Measurements from ENCODE around the gene GATA1. TPM values are rescaled to one million over a fixed set of nuclear protein-coding genes. Genes with fewer than 3 reads are reported as not detected.
"Not testable (repeated sequence)": the region's sequence is repeated elsewhere in the genome, so short reads cannot be mapped to it uniquely, and the experiment has no call there.

The GATA1 gene
- total RNA-seq, 1 donor from 2014 or later: not detected

- DNase-seq (ENCODE audit: low read depth in 2 of 2): no peak
Observed at GRCh38 chrX:48814722-48815121, 28.3 kb downstream of the GATA1 start.

- no peak for DNase-seq (ENCODE audit: low read depth in 2 of 2)
Observed at GRCh38 chrX:48815266-48815665, 28.9 kb downstream of the GATA1 start.

GRCh38 chrX:48816014-48816810 lies 29.8 kb downstream of the GATA1 start:
- DNase-seq (ENCODE audit: low read depth in 2 of 2): no peak

- DNase-seq (ENCODE audit: low read depth in 2 of 2): no peak
Observed at GRCh38 chrX:48818098-48818497, 31.7 kb downstream of the GATA1 start.

- DNase-seq (ENCODE audit: low read depth in 2 of 2): no peak
Observed at GRCh38 chrX:48818866-48819265, 32.5 kb downstream of the GATA1 start.

GRCh38 chrX:48819394-48819793 lies 33.0 kb downstream of the GATA1 start:
- DNase-seq (ENCODE audit: low read depth in 2 of 2): not testable (repeated sequence)

- no peak for DNase-seq (ENCODE audit: low read depth in 2 of 2)
Observed at GRCh38 chrX:48823053-48823452, 36.7 kb downstream of the GATA1 start.

GRCh38 chrX:48824066-48824465 lies 37.7 kb downstream of the GATA1 start:
- DNase-seq (ENCODE audit: low read depth in 2 of 2): no peak

GRCh38 chrX:48826135-48826875 lies 39.9 kb downstream of the GATA1 start, which contains the start of gene ERAS:
ERAS (plus strand) TSS chrX:48826513; CDS start chrX:48829124, 2,611 bp downstream.
- DNase-seq (ENCODE audit: low read depth in 2 of 2): no peak

- DNase-seq (ENCODE audit: low read depth in 2 of 2): no peak
Observed at GRCh38 chrX:48826876-48827653, 40.7 kb downstream of the GATA1 start.

GRCh38 chrX:48827654-48827968 lies 41.2 kb downstream of the GATA1 start:
- no peak for DNase-seq (ENCODE audit: low read depth in 2 of 2)

- DNase-seq (ENCODE audit: low read depth in 2 of 2): no peak
Observed at GRCh38 chrX:48829016-48829735, 42.8 kb downstream of the GATA1 start.

GRCh38 chrX:48831136-48831908 lies 44.9 kb downstream of the GATA1 start:
- no peak for DNase-seq (ENCODE audit: low read depth in 2 of 2)

GRCh38 chrX:48831909-48832291 lies 45.5 kb downstream of the GATA1 start:
- DNase-seq (ENCODE audit: low read depth in 2 of 2): no peak

- DNase-seq (ENCODE audit: low read depth in 2 of 2): peak in 1 of 2 donors; percentile 40
Observed at GRCh38 chrX:48833542-48834138, 47.2 kb downstream of the GATA1 start.

- DNase-seq (ENCODE audit: low read depth in 2 of 2): no peak
Observed at GRCh38 chrX:48834383-48834709, 48.0 kb downstream of the GATA1 start.

GRCh38 chrX:48835524-48836329 lies 49.3 kb downstream of the GATA1 start, which contains the start of gene PCSK1N:
PCSK1N (minus strand) TSS chrX:48835610; CDS start chrX:48835532, 78 bp downstream.
- DNase-seq (ENCODE audit: low read depth in 2 of 2): no peak

GRCh38 chrX:48839686-48840085 lies 53.3 kb downstream of the GATA1 start:
- DNase-seq (ENCODE audit: low read depth in 2 of 2): no peak

Measured in lung microvascular endothelial cell (primary cell).